Astrocyte (in vitro differentiated cells and primary cell): Measurements from ENCODE around the gene FRY. TPM values are rescaled to one million over a fixed set of nuclear protein-coding genes. Genes with fewer than 3 reads are reported as not detected.

Source experiments
- DNase-seq: peaks from one replicate; pipeline ENCODE4 v3.0.0-alpha.2; 2010; ENCODE audit warnings: low read depth
- FAIRE-seq: peaks from 2 replicates; lab custom pipeline; 2011; peaks lifted over from hg19 to GRCh38; lab: Jason Lieb, UNC
- H2AFZ ChIP-seq: 2 replicates; pipeline ENCODE4 v1.6.0; 2012; ENCODE audit warnings: low read depth, low read length, inconsistent platforms
- H3K27ac ChIP-seq: 2 replicates; pipeline ENCODE4 v1.5.1; 2011; ENCODE audit warnings: low read depth, low read length, inconsistent platforms
- H3K27me3 ChIP-seq: 2 replicates; pipeline ENCODE4 v1.6.0; 2011; ENCODE audit warnings: low read length, inconsistent platforms; ENCODE audit not compliant: insufficient read depth
- H3K36me3 ChIP-seq: 2 replicates; pipeline ENCODE4 v1.5.1; 2011; ENCODE audit warnings: low read length, inconsistent platforms; ENCODE audit not compliant: insufficient read depth
- H3K4me1 ChIP-seq: 2 replicates; pipeline ENCODE4 v1.5.1; 2011; ENCODE audit warnings: low read length, inconsistent platforms; ENCODE audit not compliant: insufficient read depth
- H3K4me2 ChIP-seq: 2 replicates; pipeline ENCODE4 v1.6.0; 2012; ENCODE audit warnings: low read length, inconsistent platforms
- H3K4me3 ChIP-seq: 2 replicates; pipeline ENCODE4 v1.5.1; 2011; ENCODE audit warnings: low read depth, mild to moderate bottlenecking, low read length, inconsistent platforms; ENCODE audit not compliant: insufficient read depth
- H3K79me2 ChIP-seq: 2 replicates; pipeline ENCODE4 v1.6.0; 2012; ENCODE audit warnings: mild to moderate bottlenecking, low read length, inconsistent platforms; ENCODE audit not compliant: insufficient read depth
- H3K9ac ChIP-seq: 2 replicates; pipeline ENCODE4 v1.6.0; 2012; ENCODE audit warnings: mild to moderate bottlenecking, low read length, inconsistent platforms
- H3K9me3 ChIP-seq: 2 replicates; pipeline ENCODE4 v1.5.1; 2012; ENCODE audit warnings: low read depth, mild to moderate bottlenecking, low read length, inconsistent platforms; ENCODE audit not compliant: insufficient read depth
- H4K20me1 ChIP-seq: 2 replicates; pipeline ENCODE4 v1.6.0; 2012; ENCODE audit warnings: low read length, inconsistent platforms; ENCODE audit not compliant: insufficient read depth
- H3K27ac Mint-ChIP-seq: one replicate; pipeline ENCODE4 v1.8.0; 2021; ENCODE audit warnings: mild to moderate bottlenecking, mixed read lengths; ENCODE audit not compliant: unreplicated experiment
- H3K27me3 Mint-ChIP-seq: one replicate; pipeline ENCODE4 v1.8.0; 2021; ENCODE audit warnings: low read depth, mixed read lengths; ENCODE audit not compliant: unreplicated experiment
- H3K36me3 Mint-ChIP-seq: one replicate; pipeline ENCODE4 v1.8.0; 2021; ENCODE audit warnings: low read depth, mixed read lengths; ENCODE audit not compliant: unreplicated experiment
- H3K4me1 Mint-ChIP-seq: one replicate; pipeline ENCODE4 v1.8.0; 2021; ENCODE audit warnings: low read depth, mixed read lengths; ENCODE audit not compliant: unreplicated experiment
- H3K4me3 Mint-ChIP-seq: one replicate; pipeline ENCODE4 v1.8.0; 2021; ENCODE audit warnings: mild to moderate bottlenecking, moderate library complexity, mixed read lengths; ENCODE audit not compliant: unreplicated experiment
- H3K9me3 Mint-ChIP-seq: one replicate; pipeline ENCODE4 v1.8.0; 2021; ENCODE audit warnings: mild to moderate bottlenecking, mixed read lengths; ENCODE audit not compliant: unreplicated experiment
- CTCF ChIP-seq: IDR thresholded peaks from 2 replicates; pipeline ENCODE4 v1.5.1; 2011; ENCODE audit warnings: low read depth, mild to moderate bottlenecking, inconsistent platforms, low read length, moderate library complexity; ENCODE audit not compliant: insufficient read depth
- EZH2 ChIP-seq: IDR thresholded peaks from 2 replicates; pipeline ENCODE4 v1.6.1; 2012; ENCODE audit warnings: mild to moderate bottlenecking, low read length, inconsistent platforms; ENCODE audit not compliant: insufficient read depth
- total RNA-seq: library from RNA; stranded (reverse); gene quantifications from 2 replicates; pipeline ENCODE4 v1.2.1, GENCODE V29; 2021

The FRY gene
- total RNA-seq, 1 donor from 2014 or later, result 4.6 TPM

- DNase-seq (peak; percentile 29), FAIRE-seq (peak; percentile 29)
- Mint-ChIP-seq H3K4me1 (no peaks in the 10 kb centered on the region), H3K27me3 (no peaks in the 10 kb centered on the region), H3K4me3 (no peak overlapping the region), H3K9me3 (no peaks in the 10 kb centered on the region), H3K27ac (peak overlapping the region; percentile 55), H3K36me3 (no peaks in the 10 kb centered on the region)
- Histone ChIP-seq H4K20me1 (no peaks in the 10 kb centered on the region), H3K27ac (no peak overlapping the region), H3K9me3 (no peaks in the 10 kb centered on the region), H3K4me1 (no peaks in the 10 kb centered on the region), H3K27me3 (no peaks in the 10 kb centered on the region), H3K9ac (no peak overlapping the region), H3K4me2 (no peak overlapping the region), H3K36me3 (peaks cover 3% of the 10 kb centered on the region), H3K4me3 (no peak overlapping the region), H2AFZ (no peak overlapping the region), H3K79me2 (no peaks in the 10 kb centered on the region)
- no peak for TF ChIP-seq CTCF
- no peak for TF ChIP-seq EZH2
These were observed 298.9 kb downstream of the FRY start for GRCh38 chr13:32330441-32330840.

- FAIRE-seq (no peak), DNase-seq (no peak)
- Histone ChIP-seq H3K36me3 (peaks cover 7% of the 10 kb centered on the region), H3K4me1 (no peaks in the 10 kb centered on the region), H3K27ac (no peak overlapping the region), H3K79me2 (no peaks in the 10 kb centered on the region), H3K4me3 (no peak overlapping the region), H3K27me3 (no peaks in the 10 kb centered on the region), H4K20me1 (no peaks in the 10 kb centered on the region), H2AFZ (no peak overlapping the region), H3K9me3 (no peaks in the 10 kb centered on the region), H3K4me2 (no peak overlapping the region), H3K9ac (no peak overlapping the region)
- Mint-ChIP-seq H3K36me3 (no peaks in the 10 kb centered on the region), H3K4me3 (no peak overlapping the region), H3K4me1 (no peaks in the 10 kb centered on the region), H3K27ac (no peak overlapping the region), H3K27me3 (no peaks in the 10 kb centered on the region), H3K9me3 (no peaks in the 10 kb centered on the region)
- no peak for TF ChIP-seq EZH2
- TF ChIP-seq CTCF, result no peak
These were observed 303.1 kb downstream of the FRY start for GRCh38 chr13:32334671-32335070.

GRCh38 chr13:32340914-32341313, 309.3 kb downstream of the FRY start:
- H3K27me3 Mint-ChIP-seq, result no peaks in the 10 kb centered on the region
- no peaks in the 10 kb centered on the region for H3K27me3 ChIP-seq
- H3K4me3 Mint-ChIP-seq, result no peak overlapping the region
- H3K27ac ChIP-seq, result no peak overlapping the region
- TF ChIP-seq CTCF (no peak), EZH2 (no peak)
- no peak overlapping the region for H2AFZ ChIP-seq
- H3K27ac Mint-ChIP-seq, result no peak overlapping the region
- H3K9ac ChIP-seq, result no peak overlapping the region
- no peaks in the 10 kb centered on the region for H3K36me3 Mint-ChIP-seq
- H3K4me2 ChIP-seq, result no peak overlapping the region
- no peaks in the 10 kb centered on the region for H4K20me1 ChIP-seq
- H3K9me3 ChIP-seq, result no peaks in the 10 kb centered on the region
- no peaks in the 10 kb centered on the region for H3K4me1 Mint-ChIP-seq
- H3K9me3 Mint-ChIP-seq, result no peaks in the 10 kb centered on the region
- H3K4me1 ChIP-seq, result no peaks in the 10 kb centered on the region
- FAIRE-seq, result peak; percentile 62
- no peak overlapping the region for H3K4me3 ChIP-seq
- DNase-seq, result no peak
- peaks cover 4% of the 10 kb centered on the region for H3K36me3 ChIP-seq
- H3K79me2 ChIP-seq, result no peaks in the 10 kb centered on the region
